ENCODE data around the gene KMT2A. TPM values are rescaled to one million over a fixed set of nuclear protein-coding genes. Genes with fewer than 3 reads are reported as not detected.
A peak's percentile ranks its signal among the peaks of the same experiment; 100 is the strongest.
"Not testable (repeated sequence)": the region's sequence is repeated elsewhere in the genome, so short reads cannot be mapped to it uniquely, and the experiment has no call there.

KMT2A gene
- total RNA-seq, 1 donor from 2014 or later = 19.3 TPM

- DNase-seq (ENCODE audit: low read depth) = peak; percentile 49
Measured at GRCh38 chr11:118434553-118435289, 1.6 kb upstream of the KMT2A start.

- no peak for DNase-seq (ENCODE audit: low read depth)
Measured at GRCh38 chr11:118435290-118435892, 901 bp upstream of the KMT2A start.

GRCh38 chr11:118436639-118437207 is 431 bp downstream of the KMT2A start:
- no peak for DNase-seq (ENCODE audit: low read depth)

GRCh38 chr11:118437208-118438125 is 1.2 kb downstream of the KMT2A start:
- peak; percentile 34 for DNase-seq (ENCODE audit: low read depth)

DNA sequence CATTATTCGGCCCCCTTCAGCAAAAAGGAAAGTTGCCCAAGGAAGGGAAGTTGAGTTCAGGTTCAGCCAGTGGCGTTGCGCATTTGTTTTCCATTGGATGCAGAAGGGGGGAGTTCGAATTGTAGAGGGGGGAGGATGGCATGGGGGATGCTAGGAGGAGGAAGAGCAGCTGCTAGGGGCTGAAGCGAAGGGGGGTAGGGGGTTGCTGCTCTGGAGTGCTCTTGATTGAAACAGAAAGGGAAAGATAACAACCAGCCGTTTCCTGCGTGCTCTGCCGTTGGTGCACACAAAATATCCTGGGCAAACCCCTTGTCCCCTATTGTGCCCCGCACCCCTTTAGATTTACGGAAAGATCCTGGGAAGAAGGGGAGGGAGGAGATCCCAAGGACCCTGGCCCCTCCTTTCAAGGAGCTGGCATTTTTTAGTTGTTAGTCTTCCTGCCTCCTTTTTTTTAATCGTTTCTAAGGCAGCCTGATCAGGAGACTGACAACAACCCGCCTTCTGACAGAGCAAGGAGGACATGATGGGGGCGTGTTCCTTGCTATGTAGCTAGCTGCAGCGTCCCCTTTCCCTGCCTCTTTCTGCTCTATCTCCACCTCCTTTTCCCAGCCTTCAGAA is 2.1 kb downstream of the KMT2A start:
- peak; percentile 79 for DNase-seq (ENCODE audit: low read depth)

- DNase-seq (ENCODE audit: low read depth) = no peak
Measured at GRCh38 chr11:118439646-118440045, 3.4 kb downstream of the KMT2A start.

GRCh38 chr11:118441770-118442275 is 5.5 kb downstream of the KMT2A start:
- DNase-seq (ENCODE audit: low read depth) = no peak

- DNase-seq (ENCODE audit: low read depth) = no peak
Measured at GRCh38 chr11:118442301-118442700, 6.0 kb downstream of the KMT2A start.

DNA sequence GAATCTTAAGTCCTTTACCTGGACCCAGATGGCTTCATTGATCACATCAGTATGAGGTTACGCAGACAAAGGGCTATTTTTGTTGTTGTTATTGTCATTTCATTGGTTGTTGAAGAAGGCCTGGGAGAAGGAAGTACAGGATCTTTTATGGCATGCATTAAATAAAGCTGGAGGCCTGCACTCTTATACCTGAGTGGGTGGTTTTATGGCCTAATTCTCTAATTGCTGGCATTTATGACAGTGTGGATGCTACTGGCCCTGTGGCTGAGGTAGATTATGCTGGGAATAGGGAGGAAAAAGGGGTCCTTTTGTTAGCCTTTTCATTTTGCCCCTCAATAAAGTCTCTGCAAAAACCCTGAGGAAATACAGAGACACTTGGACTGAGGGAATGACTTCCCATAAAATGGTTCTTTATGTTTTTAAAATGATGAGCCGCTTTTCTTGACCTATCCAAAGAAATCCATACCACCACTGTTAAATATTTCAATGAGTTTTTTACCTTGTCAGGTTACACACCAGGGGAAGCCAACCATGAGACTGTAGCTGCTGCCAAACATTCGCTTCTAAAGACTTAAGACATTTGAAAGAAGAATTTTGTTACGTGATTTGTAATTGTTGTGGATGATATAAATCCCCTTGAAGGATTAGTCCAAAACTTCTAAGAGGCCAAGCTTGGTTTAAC is 6.8 kb downstream of the KMT2A start:
- DNase-seq (ENCODE audit: low read depth) = no peak

DNA sequence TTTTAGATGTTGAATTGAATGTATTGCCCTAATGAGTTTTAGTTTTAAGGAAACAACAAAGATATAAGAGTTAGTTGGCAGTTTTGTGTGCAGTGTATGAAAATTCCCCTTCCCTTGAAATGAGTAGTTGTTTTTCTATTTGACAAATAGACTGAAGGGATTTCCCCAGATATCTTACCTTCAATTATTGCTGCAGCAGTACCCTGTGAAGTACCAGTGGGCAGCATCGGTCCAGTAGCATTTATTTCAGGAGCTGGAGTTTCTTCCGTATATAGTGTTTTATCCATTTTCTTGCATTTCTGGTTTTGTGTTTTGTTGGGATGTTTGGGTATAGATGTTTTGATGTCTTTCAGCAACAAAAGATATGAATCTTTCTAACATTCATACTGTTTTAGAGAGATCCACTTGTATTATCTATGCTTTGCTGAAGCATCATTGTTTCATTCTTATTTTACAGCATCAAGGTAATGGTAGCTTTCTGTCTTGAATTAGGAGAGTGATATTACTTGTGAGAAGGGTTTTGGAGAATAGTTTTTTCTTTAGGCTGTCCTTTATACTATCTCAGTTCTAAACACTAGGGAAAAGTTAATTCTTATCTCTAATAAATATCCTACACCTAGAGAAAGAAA is 7.4 kb downstream of the KMT2A start:
- DNase-seq (ENCODE audit: low read depth) = no peak

DNA sequence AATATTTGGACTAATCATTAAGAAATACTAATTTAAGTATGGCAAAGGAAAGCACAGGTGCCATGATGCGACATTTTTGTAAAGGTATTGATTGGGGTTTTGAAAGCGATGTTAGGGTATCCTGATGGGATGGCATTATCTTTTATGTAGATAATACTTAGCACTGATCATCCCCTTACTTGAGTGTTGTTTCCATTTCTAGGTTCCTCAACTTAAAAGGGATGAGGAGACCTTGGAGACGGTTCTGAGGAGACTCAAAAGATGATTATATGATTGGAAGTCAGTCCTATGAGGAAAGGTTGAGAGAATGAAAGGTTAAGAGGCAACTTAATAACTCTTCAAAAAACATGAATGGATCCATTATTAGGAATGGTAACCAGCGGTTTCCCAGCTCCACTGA is 11.1 kb downstream of the KMT2A start:
- DNase-seq (ENCODE audit: low read depth) = no peak

GRCh38 chr11:118448294-118448693 is 12.0 kb downstream of the KMT2A start:
- DNase-seq (ENCODE audit: low read depth) = no peak

- DNase-seq (ENCODE audit: low read depth) = no peak
Measured at GRCh38 chr11:118449316-118449918, 13.1 kb downstream of the KMT2A start.

DNA sequence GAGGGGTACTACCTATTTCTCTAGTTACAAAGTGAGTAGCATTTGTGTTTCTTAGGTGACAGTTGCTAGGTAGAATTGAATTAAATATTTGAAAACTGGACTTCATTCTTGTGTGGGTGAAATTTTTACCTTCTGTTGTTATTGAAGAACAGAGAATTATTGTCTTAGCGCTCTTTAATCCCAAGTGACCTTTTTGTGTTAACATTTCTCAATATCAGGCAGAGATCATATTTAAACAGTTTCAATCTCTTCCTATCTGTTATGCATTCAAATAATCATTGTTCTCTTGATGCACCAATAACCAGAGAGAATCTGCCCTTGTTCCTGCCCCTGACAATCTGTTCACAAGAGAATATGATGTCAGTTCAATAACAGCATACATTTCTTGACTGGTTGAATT is 14.2 kb downstream of the KMT2A start:
- no peak for DNase-seq (ENCODE audit: low read depth)

DNA sequence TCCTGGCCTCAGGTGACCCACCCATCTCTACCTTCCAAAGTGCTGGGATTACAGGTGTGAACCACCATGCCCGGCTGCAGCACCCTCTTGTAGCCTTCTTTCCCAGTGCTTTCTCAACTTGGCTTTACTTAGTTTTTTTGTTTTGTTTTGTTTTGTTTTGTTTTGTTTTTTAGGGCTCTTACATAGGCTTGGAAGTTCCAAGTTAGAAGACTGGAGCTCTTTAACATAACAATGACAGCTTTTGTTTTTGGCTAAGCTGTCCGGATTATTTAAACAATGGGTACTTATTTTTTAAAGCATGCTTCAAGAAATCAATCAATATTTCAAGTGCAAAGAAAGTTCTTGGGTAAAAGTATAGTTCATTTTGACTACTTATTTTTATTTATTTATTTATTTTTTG is 25.9 kb downstream of the KMT2A start:
- no peak for DNase-seq (ENCODE audit: low read depth)

DNA sequence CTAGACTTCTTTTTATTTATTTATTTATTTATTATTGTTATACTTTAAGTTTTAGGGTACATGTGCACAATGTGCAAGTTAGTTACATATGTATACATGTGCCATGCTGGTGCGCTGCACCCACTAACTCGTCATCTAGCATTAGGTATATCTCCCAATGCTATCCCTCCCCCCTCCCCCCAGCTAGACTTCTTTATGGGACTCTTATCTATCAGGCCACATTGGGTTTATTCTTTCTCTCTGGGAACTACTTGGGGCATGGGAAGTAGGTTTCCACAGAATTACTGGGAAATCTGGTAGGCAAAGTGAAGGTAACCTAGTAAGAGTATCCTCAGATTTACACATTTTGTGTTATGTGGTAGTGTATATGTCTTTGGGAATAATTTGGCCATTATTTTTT is 32.7 kb downstream of the KMT2A start:
- DNase-seq (ENCODE audit: low read depth) = not testable (repeated sequence)

- DNase-seq (ENCODE audit: low read depth) = no peak
Measured at GRCh38 chr11:118471030-118471429, 34.7 kb downstream of the KMT2A start.

- peak; percentile 19 for DNase-seq (ENCODE audit: low read depth)
Measured at GRCh38 chr11:118473537-118473936, 37.2 kb downstream of the KMT2A start.

- DNase-seq (ENCODE audit: low read depth) = peak; percentile 53
Measured at GRCh38 chr11:118476676-118477075, 40.4 kb downstream of the KMT2A start.

Measured in myocyte (in vitro differentiated cells).